ENCODE measurements around the gene IFTAP. TPM values are rescaled to one million over a fixed set of nuclear protein-coding genes. Genes with fewer than 3 reads are reported as not detected.

IFTAP gene
- total RNA-seq (2022; extraction: Qiagen RNA extraction; ENCODE audit: low read depth), result 16.3 to 22.4 TPM (median 17.5 TPM) in 5 replicates

DNA sequence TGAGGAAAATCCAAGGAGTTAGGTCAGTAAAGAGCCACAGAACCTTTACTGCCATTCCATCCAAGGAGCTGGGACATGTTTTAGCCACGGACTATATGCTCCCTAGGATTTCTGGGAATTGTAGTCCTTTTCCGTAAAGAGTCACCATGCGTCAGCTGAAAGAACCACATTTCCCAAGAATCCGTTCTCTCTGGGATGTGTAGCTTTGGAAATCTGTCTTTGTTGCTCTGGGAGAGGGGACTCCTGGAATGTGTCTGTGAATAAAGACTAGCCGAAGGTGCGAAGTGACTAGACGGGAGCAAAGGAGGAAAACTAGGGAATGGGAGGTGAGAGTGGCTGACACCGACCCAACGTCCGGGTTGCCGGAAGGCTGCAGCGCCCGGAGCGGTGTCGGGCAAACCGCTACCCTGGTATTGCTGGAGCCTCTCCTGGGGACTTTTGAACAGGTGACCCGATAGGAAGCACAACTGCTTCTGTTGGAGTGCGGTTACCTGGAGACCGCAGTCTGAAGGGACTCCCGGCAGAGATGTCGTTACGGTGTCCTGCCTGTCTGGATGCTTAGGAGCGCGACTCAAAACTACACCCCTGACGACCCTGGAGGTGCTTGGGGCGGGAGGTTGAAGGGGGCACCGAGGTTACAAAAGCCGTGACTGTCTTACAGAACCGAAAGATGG lies at the start of gene IFTAP:
Gene IFTAP, plus strand, starts transcription at position 187 of the 674 bp plus-strand sequence. CDS start 15,602 bp downstream, outside the sequence.

GRCh38 chr11:36567694-36568093 lies 26.6 kb upstream of the IFTAP start, which contains the start of gene RAG1:
RAG1 (plus strand) TSS chr11:36568007; CDS start chr11:36573305, 5,298 bp downstream.

DNA sequence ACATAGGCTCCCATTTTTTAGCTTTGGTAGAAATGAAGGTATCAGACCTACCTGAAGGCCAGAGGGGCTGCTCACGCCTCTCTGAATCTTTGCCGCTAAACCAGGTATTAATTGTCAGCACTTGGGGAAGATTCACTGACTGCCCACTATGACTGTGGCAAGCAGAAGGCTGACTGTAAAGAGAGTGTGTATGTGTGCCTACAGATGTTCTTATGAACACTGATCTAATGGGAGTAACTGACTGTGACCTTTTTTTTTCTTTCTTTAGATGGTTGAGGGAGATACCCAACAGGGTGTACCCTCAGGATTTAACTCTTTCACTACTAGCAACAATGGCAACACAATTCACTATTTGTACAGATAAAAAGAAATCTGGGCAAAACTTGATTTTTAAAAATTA lies 3.7 kb downstream of the IFTAP start, which contains the start of gene RAG2:
Gene RAG2, minus strand, starts transcription at position 186 of the 400 bp plus-strand sequence. CDS start 4,068 bp downstream, outside the sequence.

Other genes with a start within 250 kb of the IFTAP start
- 6.6 to 7.2 TPM (median 7.0 TPM) in 5 replicates for gene TRAF6, start 84.2 kb upstream of the IFTAP start, total RNA-seq (2022; extraction: Qiagen RNA extraction; ENCODE audit: low read depth)
- gene RAG1, start 26.5 kb upstream of the IFTAP start, total RNA-seq (2022; extraction: Qiagen RNA extraction; ENCODE audit: low read depth), result 0.08 to 0.40 TPM (median 0.16 TPM) in 5 replicates
- gene RAG2, start 3.7 kb downstream of the IFTAP start, total RNA-seq (2022; extraction: Qiagen RNA extraction; ENCODE audit: low read depth), result not detected in 5 replicates

All from A549 treated with CpdA at 1 μM for 4 hours (cell line).